Amniotic epithelial cell (primary cell): ENCODE data around the gene PGAP1.

Experiments
- DNase-seq: peaks from one replicate; pipeline ENCODE4 v3.0.0-alpha.2; 2010; ENCODE audit warnings: low read depth

PGAP1 gene

GRCh38 chr2:196884368-196884767 is 42.1 kb downstream of the PGAP1 start:
- no peak for DNase-seq

GRCh38 chr2:196876364-196876763 is 50.1 kb downstream of the PGAP1 start:
- no peak for DNase-seq

GRCh38 chr2:196875414-196875813 is 51.1 kb downstream of the PGAP1 start:
- no peak for DNase-seq

- DNase-seq = no peak
These were observed 53.0 kb downstream of the PGAP1 start for GRCh38 chr2:196873511-196873910.

- DNase-seq = no peak
These were observed 71.9 kb downstream of the PGAP1 start for GRCh38 chr2:196854629-196855028.

GRCh38 chr2:196853301-196854087 is 73.0 kb downstream of the PGAP1 start:
- no peak for DNase-seq

DNA sequence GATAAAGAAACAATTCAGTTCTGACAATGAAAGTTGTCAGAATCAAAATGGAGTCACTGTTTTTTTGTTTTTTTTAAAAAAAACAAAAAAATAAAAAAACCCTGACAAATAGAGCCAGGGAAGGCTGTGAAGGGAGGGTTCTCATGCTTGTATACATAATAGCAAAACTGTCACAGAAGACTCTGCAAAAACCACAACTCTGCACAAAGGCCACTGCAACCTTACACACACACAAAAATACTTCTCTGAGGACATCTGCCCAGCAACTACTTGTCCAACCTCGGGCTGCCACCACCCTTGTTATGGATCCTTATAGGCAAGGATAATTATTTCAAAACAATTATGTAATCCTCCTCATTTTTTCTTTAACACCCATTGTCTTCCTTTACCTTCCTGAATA is 75.4 kb downstream of the PGAP1 start:
- no peak for DNase-seq

DNA sequence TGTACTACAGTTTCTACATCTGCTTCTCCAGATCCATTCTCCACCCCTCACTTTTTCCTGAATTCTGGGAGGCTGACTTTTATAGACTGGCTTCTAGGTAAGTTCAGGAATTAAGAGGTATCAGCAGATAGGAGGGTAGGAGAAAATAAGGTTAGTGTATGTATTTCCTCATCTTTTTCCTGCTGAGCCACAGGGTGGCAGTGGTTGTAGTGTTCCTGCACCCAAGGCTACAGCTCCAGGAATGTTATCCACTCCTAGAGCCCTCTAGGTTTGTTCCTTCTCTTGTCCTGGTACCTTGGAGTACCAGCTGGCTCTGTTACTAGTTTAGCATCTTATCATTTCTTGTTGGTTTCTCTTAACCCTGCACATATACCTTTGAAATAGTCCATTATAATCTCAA is 76.6 kb downstream of the PGAP1 start:
- DNase-seq = peak; percentile 48

GRCh38 chr2:196846295-196846694 is 80.2 kb downstream of the PGAP1 start:
- no peak for DNase-seq

GRCh38 chr2:196845371-196845770 is 81.1 kb downstream of the PGAP1 start:
- DNase-seq = no peak

- DNase-seq = no peak
These were observed 86.3 kb downstream of the PGAP1 start for GRCh38 chr2:196840171-196840570.

- DNase-seq = no peak
These were observed 86.9 kb downstream of the PGAP1 start for GRCh38 chr2:196839574-196839973.

- DNase-seq = peak; percentile 7
These were observed 90.1 kb downstream of the PGAP1 start for GRCh38 chr2:196836440-196836839.

DNA sequence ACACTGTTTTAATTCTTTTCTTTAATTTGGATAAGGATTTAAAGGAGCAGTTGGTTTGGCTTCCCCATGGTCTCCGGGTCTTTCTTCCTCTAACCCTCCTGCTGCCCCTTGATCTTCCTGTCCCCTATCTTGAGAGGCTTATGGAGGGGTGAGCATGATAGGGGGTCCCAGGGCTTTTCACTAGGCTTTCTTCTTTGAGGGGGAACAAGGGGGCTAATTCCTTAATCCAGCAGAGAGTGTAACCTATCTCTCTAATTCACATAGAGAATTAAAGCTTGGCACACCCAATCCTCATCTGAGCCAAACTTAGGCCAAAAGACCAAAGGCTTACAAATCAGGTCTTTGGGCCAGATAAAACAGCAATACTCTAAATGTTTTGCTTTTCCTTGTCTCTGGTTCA is 95.8 kb downstream of the PGAP1 start:
- DNase-seq = no peak

GRCh38 chr2:196827356-196827755 is 99.2 kb downstream of the PGAP1 start:
- no peak for DNase-seq

- DNase-seq = peak; percentile 84
These were observed 102.6 kb downstream of the PGAP1 start for GRCh38 chr2:196823750-196824522.

- DNase-seq = peak; percentile 57
These were observed 105.3 kb downstream of the PGAP1 start for GRCh38 chr2:196821195-196821594.

- no peak for DNase-seq
These were observed 117.2 kb downstream of the PGAP1 start, which contains the start of gene C2orf66 for GRCh38 chr2:196809260-196809659. C2orf66 (minus strand) TSS chr2:196809355; CDS start chr2:196809336, 19 bp downstream.

DNA sequence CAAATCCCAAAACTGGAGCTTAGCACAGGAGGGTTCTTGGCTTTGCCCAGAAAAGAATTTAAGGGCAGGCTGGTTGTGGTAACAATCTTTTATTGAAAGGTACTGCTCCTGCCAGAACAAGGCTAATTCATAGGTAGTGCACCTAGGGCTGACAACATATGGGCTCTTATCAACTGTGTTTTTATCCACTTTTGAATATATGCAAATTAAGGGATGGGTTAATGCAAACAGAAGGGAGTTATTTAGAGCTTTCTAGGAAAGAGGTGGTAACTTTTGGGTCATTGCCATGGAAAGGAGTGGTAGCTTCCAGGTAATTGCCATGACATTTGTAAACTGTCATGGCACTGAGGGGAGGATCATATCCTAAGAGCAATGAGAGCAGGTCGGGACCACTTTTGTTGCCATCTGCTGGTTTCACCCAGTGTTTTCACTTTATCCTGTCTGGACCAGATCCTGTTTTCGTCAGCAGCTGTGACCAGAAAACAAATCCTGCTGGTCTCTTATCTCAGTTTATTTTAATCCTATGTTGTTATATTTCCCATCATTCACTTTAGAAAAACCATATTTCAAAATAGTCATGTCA is 118.3 kb downstream of the PGAP1 start:
- peak; percentile 20 for DNase-seq

DNA sequence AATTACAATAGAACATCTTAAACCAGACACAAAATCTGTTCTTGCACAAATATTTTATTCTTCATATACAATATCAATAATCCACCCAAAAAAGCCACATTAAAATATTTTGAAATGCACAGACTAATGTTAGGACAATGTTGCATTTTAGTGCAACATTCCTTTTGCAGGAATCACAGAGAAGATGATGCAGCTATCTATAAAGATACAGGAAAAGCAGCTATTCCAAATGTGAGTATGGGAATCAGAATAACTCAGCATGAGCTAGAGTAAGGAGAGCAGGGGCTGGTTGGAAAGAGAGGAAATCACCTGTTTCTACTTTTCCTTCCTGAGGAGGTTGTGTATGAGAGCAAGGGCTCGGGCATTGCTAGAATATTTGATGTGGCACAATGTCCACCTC is 122.1 kb downstream of the PGAP1 start:
- no peak for DNase-seq

- DNase-seq = no peak
These were observed 124.1 kb downstream of the PGAP1 start for GRCh38 chr2:196802401-196802800.

DNA sequence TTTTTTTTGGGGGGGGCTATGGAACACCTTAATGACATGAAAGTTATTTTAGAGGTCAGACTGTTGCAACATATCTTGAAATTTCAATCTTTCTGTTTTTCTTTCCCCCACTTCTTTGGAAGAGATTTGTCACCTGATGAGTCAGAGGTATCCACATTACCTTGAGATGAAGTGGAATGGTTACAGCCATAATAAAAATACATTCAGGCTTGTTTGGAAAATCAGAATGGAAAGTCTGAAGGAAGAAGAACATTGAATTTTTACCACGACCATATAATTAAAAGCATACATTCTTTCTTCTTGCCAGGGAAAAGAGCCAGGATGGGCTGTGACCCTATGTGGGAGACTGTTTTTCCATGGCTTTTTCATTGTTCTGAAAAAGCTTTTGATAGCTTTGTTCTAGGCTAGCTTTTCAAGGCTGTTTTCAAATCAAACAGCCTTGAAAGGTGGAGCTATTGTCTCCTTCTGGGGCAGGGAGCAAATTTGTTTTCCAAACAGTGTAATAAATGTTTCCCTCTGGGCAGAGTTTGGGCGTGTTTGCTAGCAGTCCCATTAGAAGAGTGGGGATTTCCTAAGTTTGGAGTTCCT is 124.7 kb downstream of the PGAP1 start:
- DNase-seq = no peak

- peak; percentile 9 for DNase-seq
These were observed 127.5 kb downstream of the PGAP1 start for GRCh38 chr2:196798980-196799379.
